K562 (cell line): ENCODE data around the gene AHNAK. TPM values are rescaled to one million over a fixed set of nuclear protein-coding genes. Genes with fewer than 3 reads are reported as not detected.

Experiments used
- ARHGAP35 ChIP-seq: fragments of 450-650 bp; IDR thresholded peaks from 2 replicates; pipeline ENCODE4 v1.6.1; 2018; ENCODE audit not compliant: partially characterized antibody
- BCOR ChIP-seq: fragments of 450-650 bp; IDR thresholded peaks from 2 replicates; pipeline ENCODE4 v1.6.1; 2016
- CHD1 ChIP-seq: fragments of 200-600 bp; sonication (generic); IDR thresholded peaks from one replicate; pipeline ENCODE4 v1.6.1; 2012; ENCODE audit warnings: mild to moderate bottlenecking, moderate library complexity, low read length, inconsistent platforms
- ELF4 ChIP-seq: fragments of 450-650 bp; formaldehyde crosslinking; IDR thresholded peaks from 2 replicates; pipeline ENCODE4 v1.4.0; 2022; ENCODE audit warnings: missing genetic modification characterization
- HDAC1 ChIP-seq, 2 experiments: fragments of 450-650 bp; IDR thresholded peaks; 2 replicates each; pipeline ENCODE4 v1.6.1; 2016 to 2017; ENCODE audit warnings: inconsistent platforms in 1 of 2, mild to moderate bottlenecking in 1 of 2, moderate library complexity in 1 of 2
- JUNB ChIP-seq: fragments of 450-650 bp; formaldehyde crosslinking; conservative IDR thresholded peaks from 2 replicates; pipeline ENCODE4 v1.4.0; 2020; ENCODE audit warnings: mild to moderate bottlenecking
- LEF1 ChIP-seq: fragments of 450-650 bp; IDR thresholded peaks from 2 replicates; pipeline ENCODE4 v1.6.1; 2016; ENCODE audit warnings: mild to moderate bottlenecking
- MAFK ChIP-seq: IDR thresholded peaks from 2 replicates; pipeline ENCODE4 v1.6.1; 2011; ENCODE audit warnings: low read length, improper control_type of control experiment
- MCM7 ChIP-seq, 2 experiments: fragments of 450-650 bp; IDR thresholded peaks; 2 replicates each; pipeline ENCODE4 v1.6.1; 2016 to 2018
- NRF1 ChIP-seq, 2 experiments: fragments of 450-650 bp; IDR thresholded peaks in 1 of 2; conservative IDR thresholded peaks in 1 of 2; 2 replicates each; pipeline ENCODE4 v1.6.1; 2014; ENCODE audit warnings: mild to moderate bottlenecking in 2 of 2
- PATZ1 ChIP-seq: fragments of 250-450 bp; sonication (Bioruptor Pico); IDR thresholded peaks from 2 replicates; pipeline ENCODE4 v1.5.0; 2020; ENCODE audit warnings: mild to moderate bottlenecking, borderline replicate concordance
- PHF20 ChIP-seq: fragments of 450-650 bp; IDR thresholded peaks from 2 replicates; pipeline ENCODE4 v1.6.1; 2018; ENCODE audit not compliant: partially characterized antibody
- PHTF2 ChIP-seq: fragments of 250-450 bp; sonication (Bioruptor Pico); IDR thresholded peaks from 2 replicates; pipeline ENCODE4 v1.5.0; 2021; ENCODE audit warnings: mild to moderate bottlenecking
- SAP30 ChIP-seq: fragments of 200-600 bp; sonication (generic); IDR thresholded peaks from 2 replicates; pipeline ENCODE4 v1.6.1; 2012; ENCODE audit warnings: borderline replicate concordance, low read depth, mild to moderate bottlenecking, moderate library complexity, low read length, control low read depth, inconsistent platforms; ENCODE audit not compliant: insufficient read depth, poor library complexity, severe bottlenecking
- SNAPC5 ChIP-seq: fragments of 250-450 bp; sonication (Bioruptor Pico); IDR thresholded peaks from 2 replicates; pipeline ENCODE4 v1.8.0; 2021; ENCODE audit warnings: moderate library complexity, mild to moderate bottlenecking, inconsistent platforms
- SRSF9 ChIP-seq: fragments of 200-400 bp; formaldehyde crosslinking; IDR thresholded peaks from 2 replicates; pipeline ENCODE4 v1.6.1; 2017; ENCODE audit warnings: low read depth, low read length, borderline replicate concordance
- ZC3H4 ChIP-seq: sonication (generic); formaldehyde crosslinking; IDR thresholded peaks from 2 replicates; pipeline ENCODE4 v1.9.0; 2021; ENCODE audit warnings: missing genetic modification reagents, borderline replicate concordance
- ZKSCAN8 ChIP-seq: fragments of 200-800 bp; sonication (Bioruptor generic); IDR thresholded peaks from 2 replicates; pipeline ENCODE4 v1.6.1; 2016; ENCODE audit warnings: missing genetic modification characterization, missing compliant biosample characterization
- ZNF121 ChIP-seq: sonication (generic); formaldehyde crosslinking; conservative IDR thresholded peaks from 2 replicates; pipeline ENCODE4 v1.8.0; 2022; ENCODE audit warnings: missing genetic modification reagents
- ZNF174 ChIP-seq: fragments of 250-450 bp; sonication (Bioruptor Pico); IDR thresholded peaks from 2 replicates; pipeline ENCODE4 v1.4.0; 2020; ENCODE audit warnings: mild to moderate bottlenecking
- ZNF239 ChIP-seq: fragments of 250-450 bp; sonication (Bioruptor Pico); IDR thresholded peaks from 2 replicates; pipeline ENCODE4 v1.4.0; 2020; ENCODE audit warnings: mild to moderate bottlenecking
- ZNF444 ChIP-seq: fragments of 250-450 bp; sonication (Bioruptor Pico); IDR thresholded peaks from 2 replicates; pipeline ENCODE4 v1.4.0; 2020; ENCODE audit warnings: mild to moderate bottlenecking, moderate library complexity
- ZNF445 ChIP-seq: fragments of 250-450 bp; sonication (Bioruptor Pico); IDR thresholded peaks from 2 replicates; pipeline ENCODE4 v1.4.0; 2020; ENCODE audit warnings: low read depth, mild to moderate bottlenecking, moderate library complexity
- ZNF57 ChIP-seq: fragments of 450-650 bp; formaldehyde crosslinking; IDR thresholded peaks from 2 replicates; pipeline ENCODE4 v1.4.0; 2020; ENCODE audit warnings: mild to moderate bottlenecking, moderate library complexity
- polyA plus RNA-seq, 8 experiments: library from polyadenylated mRNA; depleted of rRNA in 4 of 8; stranded (reverse) in 5 of 8; unstranded in 3 of 8; fragments of >200 nt; fragmentation: Nextera tagmentation in 2 of 8; fragmentation: Illumina TruSeq in 1 of 8; extraction: Ambion mirVana in 2 of 8; extraction: Trizol in 1 of 8; gene quantifications; 2 replicates each; pipeline versions ENCODE4 v1.2.1 to v1.2.3, GENCODE V29; 2011 to 2014; ENCODE audit warnings: inconsistent platforms in 1 of 8, missing spikeins in 1 of 8
- total RNA-seq, 7 experiments: library from RNA; depleted of rRNA in 6 of 7; stranded (reverse); fragments of >200 nt in 6 of 7; fragmentation: Illumina TruSeq in 2 of 7; extraction: Trizol in 2 of 7; gene quantifications; 2 replicates each; pipeline versions ENCODE4 v1.2.1 to v1.2.3, GENCODE V29; 2011 to 2021; ENCODE audit warnings: low replicate concordance in 1 of 7
- TF ChIP-seq, protein P1 (sequence below): fragments of 450-650 bp; formaldehyde crosslinking; IDR thresholded peaks from 2 replicates; pipeline ENCODE4 v1.4.0; 2020; ENCODE audit warnings: mild to moderate bottlenecking, moderate library complexity

The AHNAK gene
- total and polyA plus RNA-seq, 9 of the 15 experiments (the other 6 are each of a cell fraction or from before 2014, with no cell fraction given): 1.5 to 89.7 (median 45.0) TPM

DNA sequence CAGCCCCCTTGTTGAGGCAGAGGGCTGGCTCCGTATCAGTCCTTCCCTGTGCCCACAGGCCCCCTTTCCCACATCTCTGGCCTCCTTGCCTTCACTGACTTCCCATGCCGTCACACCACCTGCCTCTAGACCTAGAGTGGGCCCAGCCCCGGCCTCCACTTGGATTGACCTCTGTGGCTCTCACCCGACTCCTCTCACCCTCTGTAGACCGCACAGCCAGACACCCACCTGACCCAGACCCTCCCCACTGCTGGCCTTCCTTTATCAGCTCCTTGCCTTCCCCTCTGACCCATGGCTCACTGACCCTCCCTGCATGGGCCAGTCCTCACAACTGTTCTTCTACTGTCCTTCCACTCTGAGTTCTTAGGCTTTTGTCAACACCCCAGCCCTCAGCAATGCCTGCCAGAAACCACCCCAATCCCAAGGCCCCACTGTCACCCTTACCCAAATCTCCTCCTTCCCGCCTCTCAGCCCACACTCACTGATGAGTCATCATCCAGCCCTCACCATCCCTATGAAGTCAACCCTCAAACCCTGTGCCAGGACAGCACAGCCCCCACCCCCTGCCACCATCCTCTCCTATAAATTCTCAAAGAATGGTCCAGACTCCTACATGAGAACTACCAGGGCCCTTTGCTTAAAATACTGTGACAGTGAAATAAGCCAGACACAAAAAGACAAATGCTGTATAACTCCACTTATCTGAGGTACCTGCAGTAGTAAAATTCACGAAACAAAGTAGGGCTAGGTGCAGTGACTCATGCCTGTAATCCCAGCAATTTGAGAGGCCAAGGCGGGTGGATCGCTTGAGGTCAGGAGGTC, 74.3 kb downstream of the AHNAK start (continued):
- TF ChIP-seq PATZ1 (CRISPR knock-in tag): no peak
- no peak for TF ChIP-seq ZNF174 (CRISPR knock-in tag)
- TF ChIP-seq NRF1 (conservative IDR thresholded peaks at IDR 0.05 in 1 of 2, IDR thresholded peaks at IDR 0.05 in 1 of 2): no peak
- no peak for TF ChIP-seq CHD1
- TF ChIP-seq HDAC1 (IDR thresholded peaks at IDR 0.05): 0 out of 4 replicates have a peak, but pooled peaks of 1 of the 2 experiments have one; percentile 63
- TF ChIP-seq ZNF239 (CRISPR knock-in tag): no peak
- no peak for TF ChIP-seq PHTF2
- TF ChIP-seq MCM7 (IDR thresholded peaks at IDR 0.05): no peak
- no peak for TF ChIP-seq ZNF445 (CRISPR knock-in tag)
- TF ChIP-seq MAFK: no peak
- TF ChIP-seq SRSF9: no peak
- no peak for TF ChIP-seq ELF4
- no peak for TF ChIP-seq SAP30
- peak; percentile 74 for TF ChIP-seq LEF1
- no peak for TF ChIP-seq SNAPC5 (CRISPR knock-in tag)
- TF ChIP-seq ZNF444: no peak
- no peak for TF ChIP-seq ZNF121
- no peak for TF ChIP-seq ZNF57
- TF ChIP-seq PHF20: peak; percentile 5
- TF ChIP-seq JUNB (CRISPR knock-in tag): peak; percentile 92
- TF ChIP-seq ZC3H4: no peak
- TF ChIP-seq ARHGAP35: no peak
- TF ChIP-seq, protein P1, sequence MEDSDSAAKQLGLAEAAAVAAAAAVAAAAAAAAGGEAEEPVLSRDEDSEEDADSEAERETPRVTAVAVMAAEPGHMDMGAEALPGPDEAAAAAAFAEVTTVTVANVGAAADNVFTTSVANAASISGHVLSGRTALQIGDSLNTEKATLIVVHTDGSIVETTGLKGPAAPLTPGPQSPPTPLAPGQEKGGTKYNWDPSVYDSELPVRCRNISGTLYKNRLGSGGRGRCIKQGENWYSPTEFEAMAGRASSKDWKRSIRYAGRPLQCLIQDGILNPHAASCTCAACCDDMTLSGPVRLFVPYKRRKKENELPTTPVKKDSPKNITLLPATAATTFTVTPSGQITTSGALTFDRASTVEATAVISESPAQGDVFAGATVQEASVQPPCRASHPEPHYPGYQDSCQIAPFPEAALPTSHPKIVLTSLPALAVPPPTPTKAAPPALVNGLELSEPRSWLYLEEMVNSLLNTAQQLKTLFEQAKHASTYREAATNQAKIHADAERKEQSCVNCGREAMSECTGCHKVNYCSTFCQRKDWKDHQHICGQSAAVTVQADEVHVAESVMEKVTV (CRISPR knock-in tag): no peak
- TF ChIP-seq BCOR: no peak
- TF ChIP-seq ZKSCAN8 (CRISPR knock-in tag): no peak
